ENCODE results near the gene RAVER2. TPM values are rescaled to one million over a fixed set of nuclear protein-coding genes. Genes with fewer than 3 reads are reported as not detected.

RAVER2 gene
- total and polyA plus RNA-seq, 12 donors: 4.1 to 30.6 (median 20.6) TPM

- H3K4me1 ChIP-seq: peaks cover 4 to 50% (median 33%) of the 10 kb centered on the region in 9 donors
- H3K36me3 ChIP-seq: no peaks in the 10 kb centered on the region
These were observed 12.3 kb downstream of the RAVER2 start for GRCh38 chr1:64757213-64757612.

GRCh38 chr1:64758233-64758632, 13.4 kb downstream of the RAVER2 start:
- ATAC-seq: no peak
- H3K4me1 ChIP-seq: peaks cover 4 to 50% (median 33%) of the 10 kb centered on the region in 9 donors
- no peak overlapping the region for H3K4me3 ChIP-seq
- no peaks in the 10 kb centered on the region for H3K36me3 ChIP-seq
- DNase-seq: no peak
- no peak for TF ChIP-seq CTCF (IDR thresholded peaks at IDR 0.05)
- H3K9me3 ChIP-seq: peaks cover 0 to 10% (median 0%) of the 10 kb centered on the region in 11 donors
- intact Hi-C loops (cut with DNase I): loop anchor here in 1 of 10 donors (5.0 kb wide), 1 partner anchor 64 kb away; no protein-coding TSS in a partner anchor
- no peaks in the 10 kb centered on the region for H3K27me3 ChIP-seq
- WGBS, 2 donors: 95 to 96% methylated on average over 3 of the region's 3 CpGs
- H3K27ac ChIP-seq: no peak overlapping the region

More at GRCh38 chr1:64757213-64757612, 12.3 kb downstream of the RAVER2 start:
- ATAC-seq: peak in 4 of 8 donors; percentile 46 to 76 (median 63)
- TF ChIP-seq CTCF (IDR thresholded peaks at IDR 0.05): no peak
- intact Hi-C loops (cut with DNase I): loop anchor here in 1 of 10 donors (5.0 kb wide), 1 partner anchor 65 kb away; no protein-coding TSS in a partner anchor
- H3K27ac ChIP-seq: peak overlapping the region in 1 of 10 donors; percentile 33
- DNase-seq: no peak
- 4 to 15% methylated on average over 1 of the region's 1 CpG for WGBS, 2 donors
- H3K27me3 ChIP-seq: no peaks in the 10 kb centered on the region
- H3K4me3 ChIP-seq: no peak overlapping the region
- H3K9me3 ChIP-seq: peaks cover 0 to 10% (median 0%) of the 10 kb centered on the region in 11 donors

GRCh38 chr1:64759968-64760367, 15.1 kb downstream of the RAVER2 start:
- intact Hi-C loops (cut with DNase I): loop anchor here in 1 of 10 donors (5.0 kb wide), 1 partner anchor 62 kb away; no protein-coding TSS in a partner anchor
- DNase-seq: no peak
- no peak for TF ChIP-seq CTCF (IDR thresholded peaks at IDR 0.05)
- 27 to 58% methylated on average over 1 of the region's 1 CpG for WGBS, 2 donors
- Histone ChIP-seq H3K27me3 (no peaks in the 10 kb centered on the region), H3K9me3 (peaks cover 0 to 10% (median 0%) of the 10 kb centered on the region in 11 donors), H3K4me1 (peaks cover 3 to 39% (median 27%) of the 10 kb centered on the region in 9 donors), H3K36me3 (no peaks in the 10 kb centered on the region), H3K27ac (no peak overlapping the region), H3K4me3 (no peak overlapping the region)
- ATAC-seq: no peak

GRCh38 chr1:64765012-64765411, 20.1 kb downstream of the RAVER2 start:
- peaks cover 0 to under 1% (median 0%) of the 10 kb centered on the region in 11 donors for H3K9me3 ChIP-seq
- no peaks in the 10 kb centered on the region for H3K27me3 ChIP-seq
- WGBS, 2 donors: 87 to 91% methylated on average over 1 of the region's 1 CpG
- no peak for TF ChIP-seq CTCF (IDR thresholded peaks at IDR 0.05)
- intact Hi-C loops (cut with DNase I): no loop called here
- no peak overlapping the region for H3K4me3 ChIP-seq
- H3K27ac ChIP-seq: no peak overlapping the region
- peaks cover 0 to 13% (median 0%) of the 10 kb centered on the region in 9 donors for H3K36me3 ChIP-seq
- DNase-seq (no peak), ATAC-seq (no peak)
- peaks cover 0 to 18% (median 0%) of the 10 kb centered on the region in 9 donors for H3K4me1 ChIP-seq

All from heart right ventricle (tissue), 16 donors.